Measurements from ENCODE around the gene SOX5. TPM values are rescaled to one million over a fixed set of nuclear protein-coding genes. Genes with fewer than 3 reads are reported as not detected.
A peak's percentile ranks its signal among the peaks of the same experiment; 100 is the strongest.

Gene SOX5
- total and polyA plus RNA-seq, 9 of the 15 experiments (the other 6 are each of a cell fraction or from before 2014, with no cell fraction given), result 8.3 to 16.5 (median 11.9) TPM

DNA sequence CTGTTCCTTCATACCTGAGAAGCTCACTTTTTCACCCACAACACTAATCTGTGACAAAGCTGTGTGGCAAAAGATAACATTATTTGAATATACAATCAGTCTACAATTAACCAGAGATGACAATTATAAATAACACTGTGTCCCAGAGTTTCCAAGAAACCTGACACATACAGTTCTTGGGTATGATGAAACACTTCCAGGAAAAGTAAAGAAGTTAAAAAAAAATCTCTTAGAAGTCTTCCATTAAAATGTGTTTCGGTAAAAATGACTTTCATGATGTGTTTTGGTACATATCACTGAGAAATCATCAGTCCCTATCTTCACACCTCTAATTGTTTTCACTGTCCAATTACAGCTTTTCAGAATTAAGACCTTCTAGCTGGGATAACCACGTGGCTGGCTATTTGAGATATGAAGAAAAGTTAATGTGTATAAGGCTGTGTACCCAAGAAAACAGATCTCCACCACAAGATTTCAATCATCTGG lies 390.2 kb downstream of the SOX5 start (continued):
- TF ChIP-seq SMAD4 (CRISPR knock-in tag; conservative IDR thresholded peaks at IDR 0.05) (no peak; the same call in 1 of the 2 replicates), NFE2 (IDR thresholded peaks at IDR 0.05; ENCODE audit: low read depth) (peak; percentile 50), POLR3G (IDR thresholded peaks at IDR 0.05; ENCODE audit: extremely low read depth, insufficient read length, insufficient replicate concordance) (no peak), RAD21 (CRISPR knock-in tag; conservative IDR thresholded peaks at IDR 0.05 in 1 of 2, IDR thresholded peaks at IDR 0.05 in 1 of 2) (0 out of 4 replicates have a peak, but pooled peaks have one; percentile 3 to 19), CHAMP1 (IDR thresholded peaks at IDR 0.05) (peak; percentile 38), SMARCA4 (IDR thresholded peaks at IDR 0.05) (peak; percentile 92), ZNF57 (CRISPR knock-in tag; IDR thresholded peaks at IDR 0.05) (no peak), HOXB6 (CRISPR knock-in tag; IDR thresholded peaks at IDR 0.05; ENCODE audit: borderline replicate concordance) (no peak), E2F5 (CRISPR knock-in tag; IDR thresholded peaks at IDR 0.05) (no peak), NCOA2 (IDR thresholded peaks at IDR 0.05; ENCODE audit: partially characterized antibody in 2 of 2) (no peak), PHF8 (IDR thresholded peaks at IDR 0.05; ENCODE audit: borderline replicate concordance, low read length) (no peak), MAFG (tag; conservative IDR thresholded peaks at IDR 0.05) (0 out of 2 replicates have a peak, but pooled peaks have one; percentile 15), DNMT1 (IDR thresholded peaks at IDR 0.05) (no peak), SIRT6 (IDR thresholded peaks at IDR 0.05; ENCODE audit: low read depth, low read length) (no peak), ZNF24 (IDR thresholded peaks at IDR 0.05) (no peak), HNRNPK (IDR thresholded peaks at IDR 0.05; ENCODE audit: low read depth, low read length, poor library complexity, severe bottlenecking) (no peak), KDM1A (IDR thresholded peaks at IDR 0.05) (peak; percentile 72 to 81), RBM39 (optimal IDR thresholded peaks at IDR 0.05; ENCODE audit: low read depth, low read length) (no peak), NCOR1 (IDR thresholded peaks at IDR 0.05) (peak; percentile 78)
